Neural cell (in vitro differentiated cells): Measurements from ENCODE around the gene DDX39B.

Source experiments
- EP300 ChIP-seq: fragments of 450-650 bp; conservative IDR thresholded peaks from 2 replicates; pipeline ENCODE4 v1.6.1; 2014; ENCODE audit warnings: antibody characterized with exemption, mild to moderate bottlenecking, moderate library complexity; ENCODE audit not compliant: poor library complexity, severe bottlenecking
- EZH2 ChIP-seq: fragments of 200-600, 300-800 bp; shearing (Covaris generic), sonication (generic); IDR thresholded peaks from 2 replicates; pipeline ENCODE4 v1.6.1; 2014; ENCODE audit warnings: antibody characterized with exemption, low read length, borderline replicate concordance, mild to moderate bottlenecking; ENCODE audit not compliant: insufficient read depth, poor library complexity, severe bottlenecking
- MXI1 ChIP-seq: fragments of 450-650 bp; conservative IDR thresholded peaks from 2 replicates; pipeline ENCODE4 v1.6.1; 2014; ENCODE audit warnings: antibody characterized with exemption, mild to moderate bottlenecking; ENCODE audit not compliant: poor library complexity, severe bottlenecking
- POLR2AphosphoS5 ChIP-seq: IDR thresholded peaks from 2 replicates; pipeline ENCODE4 v1.6.1; 2012
- SMC3 ChIP-seq: fragments of 450-650 bp; conservative IDR thresholded peaks from 2 replicates; pipeline ENCODE4 v1.6.1; 2014; ENCODE audit warnings: antibody characterized with exemption, mild to moderate bottlenecking, moderate library complexity; ENCODE audit not compliant: poor library complexity
- TAF1 ChIP-seq: IDR thresholded peaks from 2 replicates; pipeline ENCODE4 v1.6.1; 2012; ENCODE audit warnings: low read depth
- TF ChIP-seq, protein P1 (sequence below): fragments of 450-650 bp; IDR thresholded peaks from 2 replicates; pipeline ENCODE4 v1.5.1; 2014; ENCODE audit warnings: antibody characterized with exemption, mild to moderate bottlenecking, moderate library complexity; ENCODE audit not compliant: poor library complexity, severe bottlenecking

DNA sequence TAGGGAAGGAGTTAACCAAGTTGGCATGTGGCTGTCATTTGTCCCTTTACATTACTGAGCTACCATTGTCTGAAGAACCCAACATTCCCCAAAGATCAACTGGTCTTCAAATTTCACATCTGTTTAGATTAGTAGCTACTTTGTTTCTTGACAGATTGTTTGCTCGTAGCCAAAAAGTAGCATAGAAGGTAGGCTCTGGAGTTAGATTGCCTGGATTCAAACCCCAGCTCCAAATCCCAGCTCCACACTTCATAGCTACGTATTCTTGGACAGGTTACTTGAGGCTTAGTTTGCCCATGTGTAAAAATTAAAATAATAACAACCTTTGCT is 6.7 kb upstream of the DDX39B start:
- TF ChIP-seq POLR2AphosphoS5 (no peak), SMC3 (no peak), EZH2 (no peak), MXI1 (no peak), EP300 (no peak), TAF1 (no peak)
- TF ChIP-seq, protein P1, sequence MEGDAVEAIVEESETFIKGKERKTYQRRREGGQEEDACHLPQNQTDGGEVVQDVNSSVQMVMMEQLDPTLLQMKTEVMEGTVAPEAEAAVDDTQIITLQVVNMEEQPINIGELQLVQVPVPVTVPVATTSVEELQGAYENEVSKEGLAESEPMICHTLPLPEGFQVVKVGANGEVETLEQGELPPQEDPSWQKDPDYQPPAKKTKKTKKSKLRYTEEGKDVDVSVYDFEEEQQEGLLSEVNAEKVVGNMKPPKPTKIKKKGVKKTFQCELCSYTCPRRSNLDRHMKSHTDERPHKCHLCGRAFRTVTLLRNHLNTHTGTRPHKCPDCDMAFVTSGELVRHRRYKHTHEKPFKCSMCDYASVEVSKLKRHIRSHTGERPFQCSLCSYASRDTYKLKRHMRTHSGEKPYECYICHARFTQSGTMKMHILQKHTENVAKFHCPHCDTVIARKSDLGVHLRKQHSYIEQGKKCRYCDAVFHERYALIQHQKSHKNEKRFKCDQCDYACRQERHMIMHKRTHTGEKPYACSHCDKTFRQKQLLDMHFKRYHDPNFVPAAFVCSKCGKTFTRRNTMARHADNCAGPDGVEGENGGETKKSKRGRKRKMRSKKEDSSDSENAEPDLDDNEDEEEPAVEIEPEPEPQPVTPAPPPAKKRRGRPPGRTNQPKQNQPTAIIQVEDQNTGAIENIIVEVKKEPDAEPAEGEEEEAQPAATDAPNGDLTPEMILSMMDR: no peak
